Measurements from ENCODE around the gene LEFTY2.

The LEFTY2 gene

GRCh38 chr1:225954753-225955152, 13.7 kb upstream of the LEFTY2 start:
- in situ Hi-C loops (cut with HindIII; ENCODE audit: low pct_ligation_motif_present, low sequenced_read_pairs) = no loop called here
- H3K27me3 ChIP-seq (replicated peaks) = peaks cover 3% of the 10 kb centered on the region

DNA sequence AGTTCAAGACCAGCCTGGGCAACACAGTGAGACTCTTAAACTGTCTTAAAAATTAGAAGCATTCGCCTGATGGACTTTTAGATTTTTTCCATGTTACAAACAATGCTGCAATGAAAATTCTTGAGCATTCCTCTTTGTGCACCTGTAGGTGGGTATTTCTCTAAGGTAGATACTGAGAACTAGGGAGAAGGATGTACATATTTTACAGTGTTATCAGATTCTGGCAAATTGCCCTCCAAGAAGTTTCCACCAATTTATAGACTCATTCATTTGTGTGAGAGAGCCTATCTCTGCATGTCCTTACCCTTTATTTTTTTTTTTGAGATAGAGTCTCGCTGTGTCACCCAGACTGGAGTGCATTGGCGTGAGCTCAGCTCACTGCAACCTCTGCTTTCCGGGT, 12.3 kb upstream of the LEFTY2 start:
- DNase-seq = no peak
- Histone ChIP-seq H3K27me3 (replicated peaks) (peaks cover 6% of the 10 kb centered on the region), H3K4me3 (ENCODE audit: low read depth, low read length) (no peak overlapping the region), H3K36me3 (replicated peaks) (no peaks in the 10 kb centered on the region), H3K27ac (no peak overlapping the region)
- TF ChIP-seq, protein P1, sequence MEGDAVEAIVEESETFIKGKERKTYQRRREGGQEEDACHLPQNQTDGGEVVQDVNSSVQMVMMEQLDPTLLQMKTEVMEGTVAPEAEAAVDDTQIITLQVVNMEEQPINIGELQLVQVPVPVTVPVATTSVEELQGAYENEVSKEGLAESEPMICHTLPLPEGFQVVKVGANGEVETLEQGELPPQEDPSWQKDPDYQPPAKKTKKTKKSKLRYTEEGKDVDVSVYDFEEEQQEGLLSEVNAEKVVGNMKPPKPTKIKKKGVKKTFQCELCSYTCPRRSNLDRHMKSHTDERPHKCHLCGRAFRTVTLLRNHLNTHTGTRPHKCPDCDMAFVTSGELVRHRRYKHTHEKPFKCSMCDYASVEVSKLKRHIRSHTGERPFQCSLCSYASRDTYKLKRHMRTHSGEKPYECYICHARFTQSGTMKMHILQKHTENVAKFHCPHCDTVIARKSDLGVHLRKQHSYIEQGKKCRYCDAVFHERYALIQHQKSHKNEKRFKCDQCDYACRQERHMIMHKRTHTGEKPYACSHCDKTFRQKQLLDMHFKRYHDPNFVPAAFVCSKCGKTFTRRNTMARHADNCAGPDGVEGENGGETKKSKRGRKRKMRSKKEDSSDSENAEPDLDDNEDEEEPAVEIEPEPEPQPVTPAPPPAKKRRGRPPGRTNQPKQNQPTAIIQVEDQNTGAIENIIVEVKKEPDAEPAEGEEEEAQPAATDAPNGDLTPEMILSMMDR (IDR thresholded peaks at IDR 0.05; ENCODE audit: low read depth, low read length, missing control alignments) = no peak
- in situ Hi-C loops (cut with HindIII; ENCODE audit: low pct_ligation_motif_present, low sequenced_read_pairs) = no loop called here

More at GRCh38 chr1:225954753-225955152, 13.7 kb upstream of the LEFTY2 start:
- Histone ChIP-seq H3K27ac (no peak overlapping the region), H3K36me3 (replicated peaks) (no peaks in the 10 kb centered on the region), H3K4me3 (ENCODE audit: low read depth, low read length) (no peak overlapping the region)
- TF ChIP-seq, protein P1 (IDR thresholded peaks at IDR 0.05; ENCODE audit: low read depth, low read length, missing control alignments) = no peak
- DNase-seq = no peak

DNA sequence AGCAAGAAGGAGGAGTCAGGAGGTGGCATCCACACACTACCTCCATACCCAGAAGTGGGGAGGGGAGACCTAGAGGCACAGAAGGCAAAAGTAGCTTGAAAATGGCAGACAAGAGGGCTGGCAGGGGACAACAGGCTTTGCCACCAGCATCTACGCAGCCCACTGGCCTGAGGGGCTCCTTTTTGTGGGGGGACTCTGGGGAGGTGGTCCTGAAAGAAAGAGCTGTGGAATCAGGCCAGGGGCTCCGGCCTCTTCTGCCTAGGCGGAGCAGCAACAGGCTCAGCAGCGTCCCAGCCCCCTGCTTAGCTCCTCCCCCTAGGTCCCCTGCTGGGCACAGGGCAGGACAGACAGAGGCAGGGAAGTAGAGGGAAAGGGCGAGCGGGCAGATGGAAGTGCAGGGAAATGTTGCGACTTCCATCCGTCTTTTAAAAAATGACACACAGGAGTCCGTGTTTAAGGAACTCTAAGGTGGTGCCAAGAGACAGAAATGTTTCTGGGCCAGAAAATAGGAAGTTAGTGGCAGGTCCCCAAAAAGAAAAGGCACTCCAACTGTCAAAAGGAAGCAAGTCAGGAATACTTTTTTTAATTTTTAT, 10.0 kb upstream of the LEFTY2 start:
- Histone ChIP-seq H3K4me3 (ENCODE audit: low read depth, low read length) (no peak overlapping the region), H3K27me3 (replicated peaks) (peaks cover 6% of the 10 kb centered on the region), H3K36me3 (replicated peaks) (no peaks in the 10 kb centered on the region), H3K27ac (no peak overlapping the region)
- TF ChIP-seq, protein P1 (IDR thresholded peaks at IDR 0.05; ENCODE audit: low read depth, low read length, missing control alignments) = no peak
- in situ Hi-C loops (cut with HindIII; ENCODE audit: low pct_ligation_motif_present, low sequenced_read_pairs) = no loop called here
- no peak for DNase-seq

- Histone ChIP-seq H3K27me3 (replicated peaks) (peaks cover 6% of the 10 kb centered on the region), H3K27ac (no peak overlapping the region), H3K36me3 (replicated peaks) (no peaks in the 10 kb centered on the region), H3K4me3 (ENCODE audit: low read depth, low read length) (no peak overlapping the region)
- in situ Hi-C loops (cut with HindIII; ENCODE audit: low pct_ligation_motif_present, low sequenced_read_pairs) = no loop called here
- TF ChIP-seq, protein P1 (IDR thresholded peaks at IDR 0.05; ENCODE audit: low read depth, low read length, missing control alignments) = no peak
- DNase-seq = no peak
Measured at GRCh38 chr1:225949041-225949440, 8.0 kb upstream of the LEFTY2 start.

GRCh38 chr1:225946803-225947202, 5.8 kb upstream of the LEFTY2 start:
- TF ChIP-seq, protein P1 (IDR thresholded peaks at IDR 0.05; ENCODE audit: low read depth, low read length, missing control alignments) = no peak
- DNase-seq = no peak
- in situ Hi-C loops (cut with HindIII; ENCODE audit: low pct_ligation_motif_present, low sequenced_read_pairs) = no loop called here
- Histone ChIP-seq H3K4me3 (ENCODE audit: low read depth, low read length) (no peak overlapping the region), H3K27me3 (replicated peaks) (peaks cover 6% of the 10 kb centered on the region), H3K36me3 (replicated peaks) (no peaks in the 10 kb centered on the region), H3K27ac (no peak overlapping the region)

- DNase-seq = no peak
- TF ChIP-seq, protein P1 (IDR thresholded peaks at IDR 0.05; ENCODE audit: low read depth, low read length, missing control alignments) = no peak
- Histone ChIP-seq H3K27me3 (replicated peaks) (peaks cover 6% of the 10 kb centered on the region), H3K27ac (no peak overlapping the region), H3K4me3 (ENCODE audit: low read depth, low read length) (no peak overlapping the region), H3K36me3 (replicated peaks) (no peaks in the 10 kb centered on the region)
- in situ Hi-C loops (cut with HindIII; ENCODE audit: low pct_ligation_motif_present, low sequenced_read_pairs) = no loop called here
Measured at GRCh38 chr1:225946082-225946620, 5.1 kb upstream of the LEFTY2 start.

All from brain microvascular endothelial cell (primary cell).